SK-N-SH treated with all-trans-retinoic acid at 6 μM for 48 hours (cell line): ENCODE measurements around the gene GUCY1B1.

Source experiments
- ATAC-seq: fragments of 200-7000 bp; cut with Tn5 transposase; 3 replicates; pipeline ENCODE4 v1.9.1; 2020; ENCODE audit warnings: mild to moderate bottlenecking, moderate library complexity
- ARNTL ChIP-seq: fragments of 450-650 bp; formaldehyde crosslinking; IDR thresholded peaks from 2 replicates; pipeline ENCODE4 v1.5.0; 2020; ENCODE audit warnings: low read depth, mild to moderate bottlenecking, moderate library complexity, borderline replicate concordance
- BACH2 ChIP-seq: fragments of 250-450 bp; sonication (Bioruptor Pico); IDR thresholded peaks from 2 replicates; pipeline ENCODE4 v1.9.0; 2021; ENCODE audit warnings: mild to moderate bottlenecking, borderline replicate concordance
- CSDC2 ChIP-seq: fragments of 250-450 bp; sonication (Bioruptor Pico); IDR thresholded peaks from 2 replicates; pipeline ENCODE4 v1.5.0; 2020; ENCODE audit warnings: mild to moderate bottlenecking, moderate library complexity
- ESRRG ChIP-seq: fragments of 250-450 bp; sonication (Bioruptor Pico); IDR thresholded peaks from 2 replicates; pipeline ENCODE4 v1.6.1; 2021; ENCODE audit warnings: mild to moderate bottlenecking
- ISL1 ChIP-seq: fragments of 250-450 bp; sonication (Bioruptor Pico); IDR thresholded peaks from 2 replicates; pipeline ENCODE4 v2.1.2; 2022; ENCODE audit warnings: mild to moderate bottlenecking, moderate library complexity
- OSR1 ChIP-seq: fragments of 250-450 bp; sonication (Bioruptor Pico); IDR thresholded peaks from 2 replicates; pipeline ENCODE4 v1.8.0; 2022; ENCODE audit warnings: moderate library complexity, mild to moderate bottlenecking, inconsistent platforms
- PPARA ChIP-seq: fragments of 250-450 bp; sonication (Bioruptor Pico); IDR thresholded peaks from 2 replicates; pipeline ENCODE4 v1.5.0; 2020; ENCODE audit warnings: mild to moderate bottlenecking, borderline replicate concordance
- RARB ChIP-seq: fragments of 250-450 bp; sonication (Bioruptor Pico); IDR thresholded peaks from 2 replicates; pipeline ENCODE4 v1.8.0; 2021; ENCODE audit warnings: mild to moderate bottlenecking, moderate library complexity
- SNAI2 ChIP-seq: fragments of 250-450 bp; sonication (Bioruptor Pico); IDR thresholded peaks from 2 replicates; pipeline ENCODE4 v1.5.0; 2020; ENCODE audit warnings: mild to moderate bottlenecking, moderate library complexity
- TCF4 ChIP-seq: fragments of 250-450 bp; sonication (Bioruptor Pico); IDR thresholded peaks from 2 replicates; pipeline ENCODE4 v1.8.0; 2021; ENCODE audit warnings: mild to moderate bottlenecking, moderate library complexity, borderline replicate concordance
- TOX ChIP-seq: fragments of 250-450 bp; sonication (Bioruptor Pico); IDR thresholded peaks from 2 replicates; pipeline ENCODE4 v1.8.0; 2021; ENCODE audit warnings: mild to moderate bottlenecking, moderate library complexity, borderline replicate concordance
- ZC3H10 ChIP-seq: fragments of 250-450 bp; sonication (Bioruptor Pico); IDR thresholded peaks from 2 replicates; pipeline ENCODE4 v1.5.1; 2021; ENCODE audit warnings: mild to moderate bottlenecking, moderate library complexity
- ZFP3 ChIP-seq: fragments of 250-450 bp; sonication (Bioruptor Pico); IDR thresholded peaks from 2 replicates; pipeline ENCODE4 v1.5.0; 2020; ENCODE audit warnings: mild to moderate bottlenecking, moderate library complexity
- ZFP30 ChIP-seq: fragments of 450-650 bp; formaldehyde crosslinking; IDR thresholded peaks from 2 replicates; pipeline ENCODE4 v1.5.0; 2022; ENCODE audit warnings: mild to moderate bottlenecking, moderate library complexity
- ZNF565 ChIP-seq: fragments of 450-650 bp; formaldehyde crosslinking; conservative IDR thresholded peaks from 2 replicates; pipeline ENCODE4 v1.5.0; 2020; ENCODE audit warnings: low read depth, mild to moderate bottlenecking, moderate library complexity
- ZNF70 ChIP-seq: fragments of 450-650 bp; formaldehyde crosslinking; IDR thresholded peaks from 2 replicates; pipeline ENCODE4 v1.5.0; 2020; ENCODE audit warnings: mild to moderate bottlenecking, moderate library complexity
- ZNF8 ChIP-seq: fragments of 450-650 bp; formaldehyde crosslinking; IDR thresholded peaks from 2 replicates; pipeline ENCODE4 v1.5.0; 2020; ENCODE audit warnings: mild to moderate bottlenecking, moderate library complexity
- TF ChIP-seq, protein P1 (sequence below): fragments of 250-450 bp; sonication (Bioruptor Pico); IDR thresholded peaks from 2 replicates; pipeline ENCODE4 v1.5.0; 2020; ENCODE audit warnings: mild to moderate bottlenecking, moderate library complexity
- TF ChIP-seq, protein P2 (sequence below): fragments of 250-450 bp; sonication (Bioruptor Pico); IDR thresholded peaks from 2 replicates; pipeline ENCODE4 v1.8.0; 2021; ENCODE audit warnings: low read depth, mild to moderate bottlenecking, moderate library complexity, borderline replicate concordance
- TF ChIP-seq, protein P3 (sequence below): fragments of 250-450 bp; sonication (Bioruptor Pico); IDR thresholded peaks from 2 replicates; pipeline ENCODE4 v1.5.1; 2021; ENCODE audit warnings: mild to moderate bottlenecking, moderate library complexity
- TF ChIP-seq, protein P4 (sequence below): fragments of 250-450 bp; sonication (Bioruptor Pico); IDR thresholded peaks from 2 replicates; pipeline ENCODE4 v1.5.1; 2020; ENCODE audit warnings: low read depth, mild to moderate bottlenecking, moderate library complexity

Gene GUCY1B1

DNA sequence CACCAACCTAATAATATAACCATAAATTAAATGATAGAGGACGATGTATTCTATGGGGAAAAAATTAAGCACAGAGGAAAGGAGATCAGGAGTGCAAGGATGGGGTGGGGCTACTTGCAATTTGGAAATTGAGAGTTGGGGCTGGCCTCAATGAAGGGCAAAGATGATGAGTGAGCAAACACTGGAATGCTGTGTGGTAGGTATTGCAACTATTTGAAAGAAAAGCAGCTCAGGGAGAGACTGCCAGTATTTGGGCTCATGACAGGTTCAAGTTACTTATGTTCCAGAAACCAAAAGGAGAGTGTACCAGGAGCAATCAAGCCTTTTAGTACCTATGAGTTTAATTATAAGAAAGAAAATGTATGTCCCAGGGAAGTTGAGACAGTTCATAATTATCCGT lies 59.8 kb downstream of the GUCY1B1 start:
- ATAC-seq: no peak
- TF ChIP-seq ZNF70: no peak
- no peak for TF ChIP-seq ZNF8 (CRISPR knock-in tag)

DNA sequence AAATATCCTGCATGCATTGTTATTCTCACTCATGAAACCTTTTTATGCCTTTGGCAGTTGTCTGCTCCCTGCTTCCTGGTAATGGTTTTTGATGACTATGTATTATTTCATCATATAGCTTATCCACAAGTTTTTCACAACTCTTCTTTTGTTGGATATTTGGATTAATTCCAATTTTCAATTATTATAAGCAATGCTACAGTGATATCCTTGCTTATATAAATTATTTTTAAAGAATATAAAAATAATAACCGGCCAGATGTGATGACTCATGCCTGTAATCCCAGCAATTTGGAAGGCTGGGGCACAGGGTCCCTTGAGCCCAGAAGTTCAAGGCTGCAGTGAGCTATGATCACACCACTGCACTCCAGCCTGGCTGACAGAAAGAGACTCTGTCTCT lies 60.2 kb downstream of the GUCY1B1 start:
- no peak for ATAC-seq
- TF ChIP-seq ZNF70 (no peak), OSR1 (CRISPR knock-in tag) (no peak), ARNTL (CRISPR knock-in tag) (no peak), PPARA (CRISPR knock-in tag) (no peak), RARB (no peak), ZC3H10 (CRISPR knock-in tag) (no peak), ZFP30 (CRISPR knock-in tag) (no peak), ESRRG (CRISPR knock-in tag) (no peak), ZNF8 (CRISPR knock-in tag) (no peak), TOX (CRISPR knock-in tag) (no peak), SNAI2 (CRISPR knock-in tag) (no peak), BACH2 (CRISPR knock-in tag) (no peak), ZFP3 (no peak), ISL1 (CRISPR knock-in tag) (no peak), ZNF565 (CRISPR knock-in tag) (no peak), CSDC2 (CRISPR knock-in tag) (no peak)
- TF ChIP-seq, protein P1, sequence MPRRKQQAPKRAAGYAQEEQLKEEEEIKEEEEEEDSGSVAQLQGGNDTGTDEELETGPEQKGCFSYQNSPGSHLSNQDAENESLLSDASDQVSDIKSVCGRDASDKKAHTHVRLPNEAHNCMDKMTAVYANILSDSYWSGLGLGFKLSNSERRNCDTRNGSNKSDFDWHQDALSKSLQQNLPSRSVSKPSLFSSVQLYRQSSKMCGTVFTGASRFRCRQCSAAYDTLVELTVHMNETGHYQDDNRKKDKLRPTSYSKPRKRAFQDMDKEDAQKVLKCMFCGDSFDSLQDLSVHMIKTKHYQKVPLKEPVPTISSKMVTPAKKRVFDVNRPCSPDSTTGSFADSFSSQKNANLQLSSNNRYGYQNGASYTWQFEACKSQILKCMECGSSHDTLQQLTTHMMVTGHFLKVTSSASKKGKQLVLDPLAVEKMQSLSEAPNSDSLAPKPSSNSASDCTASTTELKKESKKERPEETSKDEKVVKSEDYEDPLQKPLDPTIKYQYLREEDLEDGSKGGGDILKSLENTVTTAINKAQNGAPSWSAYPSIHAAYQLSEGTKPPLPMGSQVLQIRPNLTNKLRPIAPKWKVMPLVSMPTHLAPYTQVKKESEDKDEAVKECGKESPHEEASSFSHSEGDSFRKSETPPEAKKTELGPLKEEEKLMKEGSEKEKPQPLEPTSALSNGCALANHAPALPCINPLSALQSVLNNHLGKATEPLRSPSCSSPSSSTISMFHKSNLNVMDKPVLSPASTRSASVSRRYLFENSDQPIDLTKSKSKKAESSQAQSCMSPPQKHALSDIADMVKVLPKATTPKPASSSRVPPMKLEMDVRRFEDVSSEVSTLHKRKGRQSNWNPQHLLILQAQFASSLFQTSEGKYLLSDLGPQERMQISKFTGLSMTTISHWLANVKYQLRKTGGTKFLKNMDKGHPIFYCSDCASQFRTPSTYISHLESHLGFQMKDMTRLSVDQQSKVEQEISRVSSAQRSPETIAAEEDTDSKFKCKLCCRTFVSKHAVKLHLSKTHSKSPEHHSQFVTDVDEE (CRISPR knock-in tag): no peak
- TF ChIP-seq, protein P2, sequence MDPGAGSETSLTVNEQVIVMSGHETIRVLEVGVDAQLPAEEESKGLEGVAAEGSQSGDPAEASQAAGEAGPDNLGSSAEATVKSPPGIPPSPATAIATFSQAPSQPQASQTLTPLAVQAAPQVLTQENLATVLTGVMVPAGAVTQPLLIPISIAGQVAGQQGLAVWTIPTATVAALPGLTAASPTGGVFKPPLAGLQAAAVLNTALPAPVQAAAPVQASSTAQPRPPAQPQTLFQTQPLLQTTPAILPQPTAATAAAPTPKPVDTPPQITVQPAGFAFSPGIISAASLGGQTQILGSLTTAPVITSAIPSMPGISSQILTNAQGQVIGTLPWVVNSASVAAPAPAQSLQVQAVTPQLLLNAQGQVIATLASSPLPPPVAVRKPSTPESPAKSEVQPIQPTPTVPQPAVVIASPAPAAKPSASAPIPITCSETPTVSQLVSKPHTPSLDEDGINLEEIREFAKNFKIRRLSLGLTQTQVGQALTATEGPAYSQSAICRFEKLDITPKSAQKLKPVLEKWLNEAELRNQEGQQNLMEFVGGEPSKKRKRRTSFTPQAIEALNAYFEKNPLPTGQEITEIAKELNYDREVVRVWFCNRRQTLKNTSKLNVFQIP (CRISPR knock-in tag): no peak
- TF ChIP-seq, protein P3, sequence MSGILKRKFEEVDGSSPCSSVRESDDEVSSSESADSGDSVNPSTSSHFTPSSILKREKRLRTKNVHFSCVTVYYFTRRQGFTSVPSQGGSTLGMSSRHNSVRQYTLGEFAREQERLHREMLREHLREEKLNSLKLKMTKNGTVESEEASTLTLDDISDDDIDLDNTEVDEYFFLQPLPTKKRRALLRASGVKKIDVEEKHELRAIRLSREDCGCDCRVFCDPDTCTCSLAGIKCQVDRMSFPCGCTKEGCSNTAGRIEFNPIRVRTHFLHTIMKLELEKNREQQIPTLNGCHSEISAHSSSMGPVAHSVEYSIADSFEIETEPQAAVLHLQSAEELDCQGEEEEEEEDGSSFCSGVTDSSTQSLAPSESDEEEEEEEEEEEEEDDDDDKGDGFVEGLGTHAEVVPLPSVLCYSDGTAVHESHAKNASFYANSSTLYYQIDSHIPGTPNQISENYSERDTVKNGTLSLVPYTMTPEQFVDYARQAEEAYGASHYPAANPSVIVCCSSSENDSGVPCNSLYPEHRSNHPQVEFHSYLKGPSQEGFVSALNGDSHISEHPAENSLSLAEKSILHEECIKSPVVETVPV (CRISPR knock-in tag): no peak
- TF ChIP-seq, protein P4, sequence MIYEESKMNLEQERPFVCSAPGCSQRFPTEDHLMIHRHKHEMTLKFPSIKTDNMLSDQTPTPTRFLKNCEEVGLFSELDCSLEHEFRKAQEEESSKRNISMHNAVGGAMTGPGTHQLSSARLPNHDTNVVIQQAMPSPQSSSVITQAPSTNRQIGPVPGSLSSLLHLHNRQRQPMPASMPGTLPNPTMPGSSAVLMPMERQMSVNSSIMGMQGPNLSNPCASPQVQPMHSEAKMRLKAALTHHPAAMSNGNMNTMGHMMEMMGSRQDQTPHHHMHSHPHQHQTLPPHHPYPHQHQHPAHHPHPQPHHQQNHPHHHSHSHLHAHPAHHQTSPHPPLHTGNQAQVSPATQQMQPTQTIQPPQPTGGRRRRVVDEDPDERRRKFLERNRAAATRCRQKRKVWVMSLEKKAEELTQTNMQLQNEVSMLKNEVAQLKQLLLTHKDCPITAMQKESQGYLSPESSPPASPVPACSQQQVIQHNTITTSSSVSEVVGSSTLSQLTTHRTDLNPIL (CRISPR knock-in tag): no peak

DNA sequence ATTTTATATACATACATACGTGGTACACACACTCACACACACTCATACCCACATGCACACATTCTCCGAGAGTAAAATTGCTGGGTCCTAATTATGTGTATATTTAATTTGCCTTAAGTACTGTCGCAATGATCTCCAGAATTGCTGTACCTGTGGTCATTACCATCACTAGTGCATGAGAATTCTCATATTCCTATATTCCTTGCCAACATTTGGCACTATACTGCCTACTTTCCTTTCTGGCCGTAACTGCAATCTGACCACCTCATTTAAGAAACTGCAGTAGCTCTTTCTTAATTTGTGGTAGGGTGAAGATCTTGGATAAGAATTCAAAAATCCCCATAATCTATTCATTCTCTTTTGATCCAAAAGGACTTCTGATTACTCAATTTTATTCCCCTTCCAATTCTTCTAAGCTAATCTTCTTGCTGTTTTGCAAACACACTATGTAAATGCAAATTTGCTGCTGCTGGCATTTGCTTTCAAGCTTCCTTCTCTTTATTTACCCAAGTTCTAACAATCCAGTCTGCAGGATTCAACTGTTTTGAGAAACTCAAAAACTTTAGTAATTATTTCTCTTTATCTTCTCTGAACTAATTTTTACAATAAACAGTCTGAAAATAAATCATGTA lies 62.2 kb downstream of the GUCY1B1 start:
- ATAC-seq: no peak
- no peak for TF ChIP-seq BACH2 (CRISPR knock-in tag)
- no peak for TF ChIP-seq RARB
- TF ChIP-seq, protein P1 (CRISPR knock-in tag): no peak
- no peak for TF ChIP-seq ZC3H10 (CRISPR knock-in tag)
- TF ChIP-seq PPARA (CRISPR knock-in tag): no peak
- no peak for TF ChIP-seq TCF4 (CRISPR knock-in tag)
- TF ChIP-seq OSR1 (CRISPR knock-in tag): no peak
- no peak for TF ChIP-seq CSDC2 (CRISPR knock-in tag)
- TF ChIP-seq ARNTL (CRISPR knock-in tag): no peak
- TF ChIP-seq ZNF70: no peak
- TF ChIP-seq, protein P3 (CRISPR knock-in tag): no peak
- no peak for TF ChIP-seq ESRRG (CRISPR knock-in tag)
- TF ChIP-seq, protein P4 (CRISPR knock-in tag): no peak
- no peak for TF ChIP-seq ZNF8 (CRISPR knock-in tag)
- no peak for TF ChIP-seq ZFP30 (CRISPR knock-in tag)
- TF ChIP-seq SNAI2 (CRISPR knock-in tag): no peak
- no peak for TF ChIP-seq TOX (CRISPR knock-in tag)
